GM12878 (cell line): Measurements from ENCODE around the gene GRIK3. TPM values are rescaled to one million over a fixed set of nuclear protein-coding genes. Genes with fewer than 3 reads are reported as not detected.

Experiments used
- BMI1 ChIP-seq: fragments of 450-650 bp; IDR thresholded peaks from 2 replicates; pipeline ENCODE4 v1.6.1; 2016; ENCODE audit warnings: mild to moderate bottlenecking, moderate library complexity, borderline replicate concordance
- CEBPZ ChIP-seq: fragments of 150-350 bp; IDR thresholded peaks from 2 replicates; pipeline ENCODE4 v1.6.1; 2016; ENCODE audit warnings: low read depth, low read length
- CTCF ChIP-seq, 3 experiments: IDR thresholded peaks in 2 of 3; conservative IDR thresholded peaks in 1 of 3; 2 replicates each; pipeline ENCODE4 v1.5.1; 2011; ENCODE audit warnings: low read depth in 3 of 3, low read length in 3 of 3, mild to moderate bottlenecking in 3 of 3, control low read depth in 2 of 3, moderate library complexity in 2 of 3, inconsistent platforms in 1 of 3, mixed read lengths in 1 of 3; ENCODE audit not compliant: control insufficient read depth in 2 of 3, insufficient read depth in 1 of 3; ENCODE audit errors: extremely low read depth in 1 of 3
- DPF2 ChIP-seq: fragments of 450-650 bp; IDR thresholded peaks from 2 replicates; pipeline ENCODE4 v1.6.1; 2017; ENCODE audit warnings: mild to moderate bottlenecking
- EED ChIP-seq: sonication (generic); IDR thresholded peaks from 2 replicates; pipeline ENCODE4 v1.6.1; 2016; ENCODE audit warnings: antibody characterized with exemption, low read depth
- FOXK2 ChIP-seq: fragments of 450-650 bp; IDR thresholded peaks from 2 replicates; pipeline ENCODE4 v1.6.1; 2017; ENCODE audit warnings: mild to moderate bottlenecking, moderate library complexity
- HDAC6 ChIP-seq: fragments of 200-600 bp; sonication (generic); IDR thresholded peaks from one replicate; pipeline ENCODE4 v1.8.0; 2017; ENCODE audit warnings: antibody characterized with exemption; ENCODE audit not compliant: unreplicated experiment
- IKZF1 ChIP-seq: fragments of 450-650 bp; conservative IDR thresholded peaks from 2 replicates; pipeline ENCODE4 v1.6.1; 2017; ENCODE audit warnings: antibody characterized with exemption, mild to moderate bottlenecking
- KLF5 ChIP-seq: fragments of 450-650 bp; IDR thresholded peaks from 2 replicates; pipeline ENCODE4 v1.6.1; 2014; ENCODE audit warnings: mild to moderate bottlenecking; ENCODE audit not compliant: partially characterized antibody
- RAD21 ChIP-seq: IDR thresholded peaks from 2 replicates; pipeline ENCODE4 v1.6.1; 2011; ENCODE audit warnings: mild to moderate bottlenecking, low read depth, low read length, moderate library complexity; ENCODE audit not compliant: insufficient read depth
- SMC3 ChIP-seq: IDR thresholded peaks from 2 replicates; pipeline ENCODE4 v1.6.1; 2011; ENCODE audit warnings: low read length, improper control_type of control experiment, borderline replicate concordance
- polyA plus RNA-seq, 11 experiments: library from polyadenylated mRNA; depleted of rRNA in 4 of 11; unstranded in 6 of 11; stranded (reverse) in 5 of 11; fragments of >200 nt; fragmentation: Nextera tagmentation in 4 of 11; fragmentation: Illumina TruSeq in 1 of 11; extraction: Ambion mirVana in 4 of 11; extraction: Trizol in 1 of 11; gene quantifications; 1 replicate in 1 of 11; 2 replicates in 10 of 11; pipeline versions ENCODE4 v1.2.1 to v1.2.3, GENCODE V29; 2011 to 2016; ENCODE audit warnings: inconsistent platforms in 2 of 11, missing spikeins in 2 of 11, low read depth in 1 of 11
- total RNA-seq, 4 experiments: library from RNA; depleted of rRNA in 3 of 4; stranded (reverse); fragments of >200 nt in 3 of 4; fragmentation: Illumina TruSeq in 1 of 4; extraction: Trizol in 1 of 4; gene quantifications; 2 replicates each; pipeline versions ENCODE4 v1.2.1 to v1.2.3, GENCODE V29; 2013 to 2021

GRIK3 gene
- total and polyA plus RNA-seq, 10 of the 15 experiments (the other 5 are each of a cell fraction or from before 2014, with no cell fraction given): not detected

GRCh38 chr1:36864182-36864822 lies 170.0 kb downstream of the GRIK3 start (continued):
- TF ChIP-seq BMI1 (no peak), SMC3 (peak; percentile 48; the same call in 1 of the 2 replicates), CTCF (IDR thresholded peaks at IDR 0.05 in 2 of 3, conservative IDR thresholded peaks at IDR 0.05 in 1 of 3; ENCODE audit: control insufficient read depth in 2 of 3, extremely low read depth in 1 of 3, insufficient read depth in 1 of 3, low read depth in 3 of 3, low read length in 3 of 3) (peak; percentile 41 to 68 (median 56)), CEBPZ (no peak), RAD21 (peak; percentile 43), DPF2 (no peak), IKZF1 (no peak), KLF5 (no peak), HDAC6 (no peak), FOXK2 (no peak), EED (no peak)
- TF ChIP-seq, all 136 proteins: peak for 3
